K562 (cell line): Measurements from ENCODE around the gene NDUFAF3. TPM values are rescaled to one million over a fixed set of nuclear protein-coding genes. Genes with fewer than 3 reads are reported as not detected.
A peak's percentile ranks its signal among the peaks of the same experiment; 100 is the strongest.

ENCODE experiments used
- DDX20 ChIP-seq: fragments of 450-650 bp; IDR thresholded peaks from 2 replicates; pipeline ENCODE4 v1.6.1; 2016; ENCODE audit warnings: missing genetic modification characterization, low read depth, mild to moderate bottlenecking, missing compliant biosample characterization, moderate library complexity
- LCOR ChIP-seq: sonication (generic); formaldehyde crosslinking; IDR thresholded peaks from 2 replicates; pipeline ENCODE4 v1.8.0; 2022; ENCODE audit warnings: mild to moderate bottlenecking, missing genetic modification reagents
- MEIS2 ChIP-seq: fragments of 450-650 bp; IDR thresholded peaks from 2 replicates; pipeline ENCODE4 v1.6.1; 2014; ENCODE audit warnings: mild to moderate bottlenecking; ENCODE audit not compliant: partially characterized antibody
- SAP30 ChIP-seq: fragments of 200-600 bp; sonication (generic); IDR thresholded peaks from 2 replicates; pipeline ENCODE4 v1.6.1; 2012; ENCODE audit warnings: borderline replicate concordance, low read depth, mild to moderate bottlenecking, moderate library complexity, low read length, control low read depth, inconsistent platforms; ENCODE audit not compliant: insufficient read depth, poor library complexity, severe bottlenecking
- ZMIZ1 ChIP-seq, 2 experiments: fragments of 150-350 bp in 1 of 2; IDR thresholded peaks; 2 replicates each; pipeline ENCODE4 v1.6.1; 2012 to 2016; ENCODE audit warnings: low read depth in 2 of 2, low read length in 2 of 2, mild to moderate bottlenecking in 1 of 2, moderate library complexity in 1 of 2
- polyA plus RNA-seq, 8 experiments: library from polyadenylated mRNA; depleted of rRNA in 4 of 8; stranded (reverse) in 5 of 8; unstranded in 3 of 8; fragments of >200 nt; fragmentation: Nextera tagmentation in 2 of 8; fragmentation: Illumina TruSeq in 1 of 8; extraction: Ambion mirVana in 2 of 8; extraction: Trizol in 1 of 8; gene quantifications; 2 replicates each; pipeline versions ENCODE4 v1.2.1 to v1.2.3, GENCODE V29; 2011 to 2014; ENCODE audit warnings: inconsistent platforms in 1 of 8, missing spikeins in 1 of 8
- total RNA-seq, 7 experiments: library from RNA; depleted of rRNA in 6 of 7; stranded (reverse); fragments of >200 nt in 6 of 7; fragmentation: Illumina TruSeq in 2 of 7; extraction: Trizol in 2 of 7; gene quantifications; 2 replicates each; pipeline versions ENCODE4 v1.2.1 to v1.2.3, GENCODE V29; 2011 to 2021; ENCODE audit warnings: low replicate concordance in 1 of 7
- TF ChIP-seq, protein P1 (sequence below), 2 experiments: fragments of 450-650 bp; formaldehyde crosslinking in 1 of 2; IDR thresholded peaks; 2 replicates each; pipeline versions ENCODE4 v1.4.0 to v1.6.1; 2014 to 2020; ENCODE audit warnings: mild to moderate bottlenecking in 2 of 2, borderline replicate concordance in 1 of 2, low read depth in 1 of 2
- TF ChIP-seq, protein P2 (sequence below): IDR thresholded peaks from 2 replicates; pipeline ENCODE4 v1.6.1; 2016; ENCODE audit warnings: missing genetic modification characterization, missing compliant biosample characterization
- TF ChIP-seq, protein P3 (sequence below), 2 experiments: fragments of 450-650 bp in 1 of 2; IDR thresholded peaks; 2 replicates each; pipeline ENCODE4 v1.6.1; 2011 to 2017; ENCODE audit warnings: low read depth in 2 of 2, antibody characterized with exemption in 1 of 2, borderline replicate concordance in 1 of 2, low read length in 1 of 2, mild to moderate bottlenecking in 1 of 2, mixed read lengths in 1 of 2; ENCODE audit not compliant: control insufficient read depth in 1 of 2

NDUFAF3 gene
- total and polyA plus RNA-seq, 9 of the 15 experiments (the other 6 are each of a cell fraction or from before 2014, with no cell fraction given): 17.0 to 127 (median 36.3) TPM

GRCh38 chr3:49021213-49021812 lies 608 bp upstream of the NDUFAF3 start (continued):
- TF ChIP-seq, protein P1, sequence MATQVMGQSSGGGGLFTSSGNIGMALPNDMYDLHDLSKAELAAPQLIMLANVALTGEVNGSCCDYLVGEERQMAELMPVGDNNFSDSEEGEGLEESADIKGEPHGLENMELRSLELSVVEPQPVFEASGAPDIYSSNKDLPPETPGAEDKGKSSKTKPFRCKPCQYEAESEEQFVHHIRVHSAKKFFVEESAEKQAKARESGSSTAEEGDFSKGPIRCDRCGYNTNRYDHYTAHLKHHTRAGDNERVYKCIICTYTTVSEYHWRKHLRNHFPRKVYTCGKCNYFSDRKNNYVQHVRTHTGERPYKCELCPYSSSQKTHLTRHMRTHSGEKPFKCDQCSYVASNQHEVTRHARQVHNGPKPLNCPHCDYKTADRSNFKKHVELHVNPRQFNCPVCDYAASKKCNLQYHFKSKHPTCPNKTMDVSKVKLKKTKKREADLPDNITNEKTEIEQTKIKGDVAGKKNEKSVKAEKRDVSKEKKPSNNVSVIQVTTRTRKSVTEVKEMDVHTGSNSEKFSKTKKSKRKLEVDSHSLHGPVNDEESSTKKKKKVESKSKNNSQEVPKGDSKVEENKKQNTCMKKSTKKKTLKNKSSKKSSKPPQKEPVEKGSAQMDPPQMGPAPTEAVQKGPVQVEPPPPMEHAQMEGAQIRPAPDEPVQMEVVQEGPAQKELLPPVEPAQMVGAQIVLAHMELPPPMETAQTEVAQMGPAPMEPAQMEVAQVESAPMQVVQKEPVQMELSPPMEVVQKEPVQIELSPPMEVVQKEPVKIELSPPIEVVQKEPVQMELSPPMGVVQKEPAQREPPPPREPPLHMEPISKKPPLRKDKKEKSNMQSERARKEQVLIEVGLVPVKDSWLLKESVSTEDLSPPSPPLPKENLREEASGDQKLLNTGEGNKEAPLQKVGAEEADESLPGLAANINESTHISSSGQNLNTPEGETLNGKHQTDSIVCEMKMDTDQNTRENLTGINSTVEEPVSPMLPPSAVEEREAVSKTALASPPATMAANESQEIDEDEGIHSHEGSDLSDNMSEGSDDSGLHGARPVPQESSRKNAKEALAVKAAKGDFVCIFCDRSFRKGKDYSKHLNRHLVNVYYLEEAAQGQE (IDR thresholded peaks at IDR 0.05; ENCODE audit: borderline replicate concordance): peak; percentile 97
- TF ChIP-seq, protein P1 (CRISPR knock-in tag; IDR thresholded peaks at IDR 0.05; ENCODE audit: low read depth): no peak
- TF ChIP-seq, protein P2, sequence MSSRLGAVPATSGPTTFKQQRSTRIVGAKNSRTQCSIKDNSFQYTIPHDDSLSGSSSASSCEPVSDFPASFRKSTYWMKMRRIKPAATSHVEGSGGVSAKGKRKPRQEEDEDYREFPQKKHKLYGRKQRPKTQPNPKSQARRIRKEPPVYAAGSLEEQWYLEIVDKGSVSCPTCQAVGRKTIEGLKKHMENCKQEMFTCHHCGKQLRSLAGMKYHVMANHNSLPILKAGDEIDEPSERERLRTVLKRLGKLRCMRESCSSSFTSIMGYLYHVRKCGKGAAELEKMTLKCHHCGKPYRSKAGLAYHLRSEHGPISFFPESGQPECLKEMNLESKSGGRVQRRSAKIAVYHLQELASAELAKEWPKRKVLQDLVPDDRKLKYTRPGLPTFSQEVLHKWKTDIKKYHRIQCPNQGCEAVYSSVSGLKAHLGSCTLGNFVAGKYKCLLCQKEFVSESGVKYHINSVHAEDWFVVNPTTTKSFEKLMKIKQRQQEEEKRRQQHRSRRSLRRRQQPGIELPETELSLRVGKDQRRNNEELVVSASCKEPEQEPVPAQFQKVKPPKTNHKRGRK: no peak
- TF ChIP-seq SAP30: peak; percentile 54
- no peak for TF ChIP-seq DDX20 (tag)
- peak; percentile 43; the same call in 1 of the 2 replicates for TF ChIP-seq LCOR
- TF ChIP-seq, protein P3, sequence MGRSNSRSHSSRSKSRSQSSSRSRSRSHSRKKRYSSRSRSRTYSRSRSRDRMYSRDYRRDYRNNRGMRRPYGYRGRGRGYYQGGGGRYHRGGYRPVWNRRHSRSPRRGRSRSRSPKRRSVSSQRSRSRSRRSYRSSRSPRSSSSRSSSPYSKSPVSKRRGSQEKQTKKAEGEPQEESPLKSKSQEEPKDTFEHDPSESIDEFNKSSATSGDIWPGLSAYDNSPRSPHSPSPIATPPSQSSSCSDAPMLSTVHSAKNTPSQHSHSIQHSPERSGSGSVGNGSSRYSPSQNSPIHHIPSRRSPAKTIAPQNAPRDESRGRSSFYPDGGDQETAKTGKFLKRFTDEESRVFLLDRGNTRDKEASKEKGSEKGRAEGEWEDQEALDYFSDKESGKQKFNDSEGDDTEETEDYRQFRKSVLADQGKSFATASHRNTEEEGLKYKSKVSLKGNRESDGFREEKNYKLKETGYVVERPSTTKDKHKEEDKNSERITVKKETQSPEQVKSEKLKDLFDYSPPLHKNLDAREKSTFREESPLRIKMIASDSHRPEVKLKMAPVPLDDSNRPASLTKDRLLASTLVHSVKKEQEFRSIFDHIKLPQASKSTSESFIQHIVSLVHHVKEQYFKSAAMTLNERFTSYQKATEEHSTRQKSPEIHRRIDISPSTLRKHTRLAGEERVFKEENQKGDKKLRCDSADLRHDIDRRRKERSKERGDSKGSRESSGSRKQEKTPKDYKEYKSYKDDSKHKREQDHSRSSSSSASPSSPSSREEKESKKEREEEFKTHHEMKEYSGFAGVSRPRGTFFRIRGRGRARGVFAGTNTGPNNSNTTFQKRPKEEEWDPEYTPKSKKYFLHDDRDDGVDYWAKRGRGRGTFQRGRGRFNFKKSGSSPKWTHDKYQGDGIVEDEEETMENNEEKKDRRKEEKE (IDR thresholded peaks at IDR 0.05; ENCODE audit: borderline replicate concordance in 1 of 2, control insufficient read depth in 1 of 2, low read depth in 2 of 2, low read length in 1 of 2): no peak
- peak in 1 of 2 experiments; percentile 31; a peak in 1 of 4 replicates for TF ChIP-seq ZMIZ1 (IDR thresholded peaks at IDR 0.05; ENCODE audit: low read depth in 2 of 2, low read length in 2 of 2)
- no peak for TF ChIP-seq MEIS2
